ENCODE results near the gene FARP2. TPM values are rescaled to one million over a fixed set of nuclear protein-coding genes. Genes with fewer than 3 reads are reported as not detected.

FARP2 gene
- total and polyA plus RNA-seq, 2 of the 13 experiments (the other 11 are each of a cell fraction or from before 2014, with no cell fraction given) = 28.0 to 45.4 TPM

DNA sequence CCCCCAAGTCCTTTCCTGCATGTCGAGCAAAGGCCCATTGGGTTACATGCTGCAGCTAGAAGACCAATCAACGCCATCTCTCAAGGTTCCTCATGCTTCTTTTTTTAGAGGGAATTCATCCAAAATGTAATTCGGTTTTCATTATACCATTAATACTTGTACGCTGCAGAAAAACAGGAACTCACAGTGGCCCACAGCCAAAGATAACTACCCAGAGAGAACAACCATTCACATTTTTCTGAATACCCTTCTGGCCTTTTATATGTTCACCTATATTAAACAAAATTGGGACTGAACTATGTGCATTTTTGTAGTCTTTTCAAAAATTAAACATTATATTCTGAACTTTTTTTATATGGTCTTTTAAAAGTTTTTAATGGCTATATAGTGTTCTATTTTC lies 25.8 kb downstream of the FARP2 start:
- H3K9ac ChIP-seq (ENCODE audit: insufficient read depth, low read depth, low read length) = no peak overlapping the region
- ChIA-PET CTCF (ENCODE audit: low intra/inter-chr PET ratio, low total read pairs) (no interaction called here), POLR2A (no interaction called here)
- H3K27me3 ChIP-seq (ENCODE audit: control insufficient read depth in 1 of 2, insufficient read depth in 2 of 2, low read length in 2 of 2) = no peaks in the 10 kb centered on the region; a peak in 1 of 5 replicates
- H3K27ac ChIP-seq (ENCODE audit: extremely low read length, insufficient read depth, low read length) = no peak overlapping the region
- peaks cover 9% of the 10 kb centered on the region for H3K4me1 ChIP-seq (ENCODE audit: insufficient read depth, low read length)
- no peak overlapping the region for H3K4me2 ChIP-seq (ENCODE audit: low read depth, low read length)
- intact Hi-C loops (cut with micrococcal nuclease; ENCODE audit: unreplicated experiment) (no loop called here), in situ Hi-C loops (cut with HindIII; ENCODE audit: extremely low pct_ligation_motif_present, low pct_unique_long_range_greater_than_20kb) (no loop called here)
- no peak overlapping the region for H3K4me3 ChIP-seq (replicated peaks in 1 of 3; ENCODE audit: insufficient read depth in 1 of 3, low read depth in 2 of 3, low read length in 3 of 3)
- H2AFZ ChIP-seq (ENCODE audit: low read length) = no peak overlapping the region
- H4K20me1 ChIP-seq (ENCODE audit: insufficient read depth, low read length) = peaks cover 5% of the 10 kb centered on the region; the same call in 1 of the 2 replicates
- peaks cover 25% of the 10 kb centered on the region for H3K79me2 ChIP-seq (ENCODE audit: insufficient read depth, low read length)
- H3K36me3 ChIP-seq (replicated peaks in 1 of 2; ENCODE audit: control insufficient read depth in 1 of 2, insufficient read depth in 2 of 2, low read length in 2 of 2) = peaks cover 14 to 40% of the 10 kb centered on the region in 2 experiments
- no peaks in the 10 kb centered on the region for H3K9me3 ChIP-seq (ENCODE audit: low read length)
- WGBS (ENCODE audit: low lambda C conversion rate) = 96% methylated on average over 4 of the region's 4 CpGs
- DNase-seq (ENCODE audit: low spot score) (no peak), FAIRE-seq (no peak), ATAC-seq (no peak)
- no TSS peak for BruUV-seq (replicated peaks)
- TF ChIP-seq, protein P1, sequence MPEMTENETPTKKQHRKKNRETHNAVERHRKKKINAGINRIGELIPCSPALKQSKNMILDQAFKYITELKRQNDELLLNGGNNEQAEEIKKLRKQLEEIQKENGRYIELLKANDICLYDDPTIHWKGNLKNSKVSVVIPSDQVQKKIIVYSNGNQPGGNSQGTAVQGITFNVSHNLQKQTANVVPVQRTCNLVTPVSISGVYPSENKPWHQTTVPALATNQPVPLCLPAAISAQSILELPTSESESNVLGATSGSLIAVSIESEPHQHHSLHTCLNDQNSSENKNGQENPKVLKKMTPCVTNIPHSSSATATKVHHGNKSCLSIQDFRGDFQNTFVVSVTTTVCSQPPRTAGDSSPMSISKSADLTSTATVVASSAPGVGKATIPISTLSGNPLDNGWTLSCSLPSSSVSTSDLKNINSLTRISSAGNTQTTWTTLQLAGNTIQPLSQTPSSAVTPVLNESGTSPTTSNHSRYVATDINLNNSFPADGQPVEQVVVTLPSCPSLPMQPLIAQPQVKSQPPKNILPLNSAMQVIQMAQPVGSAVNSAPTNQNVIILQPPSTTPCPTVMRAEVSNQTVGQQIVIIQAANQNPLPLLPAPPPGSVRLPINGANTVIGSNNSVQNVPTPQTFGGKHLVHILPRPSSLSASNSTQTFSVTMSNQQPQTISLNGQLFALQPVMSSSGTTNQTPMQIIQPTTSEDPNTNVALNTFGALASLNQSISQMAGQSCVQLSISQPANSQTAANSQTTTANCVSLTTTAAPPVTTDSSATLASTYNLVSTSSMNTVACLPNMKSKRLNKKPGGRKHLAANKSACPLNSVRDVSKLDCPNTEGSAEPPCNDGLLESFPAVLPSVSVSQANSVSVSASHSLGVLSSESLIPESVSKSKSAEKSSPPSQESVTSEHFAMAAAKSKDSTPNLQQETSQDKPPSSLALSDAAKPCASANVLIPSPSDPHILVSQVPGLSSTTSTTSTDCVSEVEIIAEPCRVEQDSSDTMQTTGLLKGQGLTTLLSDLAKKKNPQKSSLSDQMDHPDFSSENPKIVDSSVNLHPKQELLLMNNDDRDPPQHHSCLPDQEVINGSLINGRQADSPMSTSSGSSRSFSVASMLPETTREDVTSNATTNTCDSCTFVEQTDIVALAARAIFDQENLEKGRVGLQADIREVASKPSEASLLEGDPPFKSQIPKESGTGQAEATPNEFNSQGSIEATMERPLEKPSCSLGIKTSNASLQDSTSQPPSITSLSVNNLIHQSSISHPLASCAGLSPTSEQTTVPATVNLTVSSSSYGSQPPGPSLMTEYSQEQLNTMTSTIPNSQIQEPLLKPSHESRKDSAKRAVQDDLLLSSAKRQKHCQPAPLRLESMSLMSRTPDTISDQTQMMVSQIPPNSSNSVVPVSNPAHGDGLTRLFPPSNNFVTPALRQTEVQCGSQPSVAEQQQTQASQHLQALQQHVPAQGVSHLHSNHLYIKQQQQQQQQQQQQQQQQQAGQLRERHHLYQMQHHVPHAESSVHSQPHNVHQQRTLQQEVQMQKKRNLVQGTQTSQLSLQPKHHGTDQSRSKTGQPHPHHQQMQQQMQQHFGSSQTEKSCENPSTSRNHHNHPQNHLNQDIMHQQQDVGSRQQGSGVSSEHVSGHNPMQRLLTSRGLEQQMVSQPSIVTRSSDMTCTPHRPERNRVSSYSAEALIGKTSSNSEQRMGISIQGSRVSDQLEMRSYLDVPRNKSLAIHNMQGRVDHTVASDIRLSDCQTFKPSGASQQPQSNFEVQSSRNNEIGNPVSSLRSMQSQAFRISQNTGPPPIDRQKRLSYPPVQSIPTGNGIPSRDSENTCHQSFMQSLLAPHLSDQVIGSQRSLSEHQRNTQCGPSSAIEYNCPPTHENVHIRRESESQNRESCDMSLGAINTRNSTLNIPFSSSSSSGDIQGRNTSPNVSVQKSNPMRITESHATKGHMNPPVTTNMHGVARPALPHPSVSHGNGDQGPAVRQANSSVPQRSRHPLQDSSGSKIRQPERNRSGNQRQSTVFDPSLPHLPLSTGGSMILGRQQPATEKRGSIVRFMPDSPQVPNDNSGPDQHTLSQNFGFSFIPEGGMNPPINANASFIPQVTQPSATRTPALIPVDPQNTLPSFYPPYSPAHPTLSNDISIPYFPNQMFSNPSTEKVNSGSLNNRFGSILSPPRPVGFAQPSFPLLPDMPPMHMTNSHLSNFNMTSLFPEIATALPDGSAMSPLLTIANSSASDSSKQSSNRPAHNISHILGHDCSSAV (CRISPR knock-in tag; IDR thresholded peaks at IDR 0.05; ENCODE audit: borderline replicate concordance) = no peak
- TF ChIP-seq NFYB (CRISPR knock-in tag; IDR thresholded peaks at IDR 0.05) = no peak
- no peak for TF ChIP-seq MBNL3 (CRISPR knock-in tag; conservative IDR thresholded peaks at IDR 0.05)
- TF ChIP-seq, protein P2, sequence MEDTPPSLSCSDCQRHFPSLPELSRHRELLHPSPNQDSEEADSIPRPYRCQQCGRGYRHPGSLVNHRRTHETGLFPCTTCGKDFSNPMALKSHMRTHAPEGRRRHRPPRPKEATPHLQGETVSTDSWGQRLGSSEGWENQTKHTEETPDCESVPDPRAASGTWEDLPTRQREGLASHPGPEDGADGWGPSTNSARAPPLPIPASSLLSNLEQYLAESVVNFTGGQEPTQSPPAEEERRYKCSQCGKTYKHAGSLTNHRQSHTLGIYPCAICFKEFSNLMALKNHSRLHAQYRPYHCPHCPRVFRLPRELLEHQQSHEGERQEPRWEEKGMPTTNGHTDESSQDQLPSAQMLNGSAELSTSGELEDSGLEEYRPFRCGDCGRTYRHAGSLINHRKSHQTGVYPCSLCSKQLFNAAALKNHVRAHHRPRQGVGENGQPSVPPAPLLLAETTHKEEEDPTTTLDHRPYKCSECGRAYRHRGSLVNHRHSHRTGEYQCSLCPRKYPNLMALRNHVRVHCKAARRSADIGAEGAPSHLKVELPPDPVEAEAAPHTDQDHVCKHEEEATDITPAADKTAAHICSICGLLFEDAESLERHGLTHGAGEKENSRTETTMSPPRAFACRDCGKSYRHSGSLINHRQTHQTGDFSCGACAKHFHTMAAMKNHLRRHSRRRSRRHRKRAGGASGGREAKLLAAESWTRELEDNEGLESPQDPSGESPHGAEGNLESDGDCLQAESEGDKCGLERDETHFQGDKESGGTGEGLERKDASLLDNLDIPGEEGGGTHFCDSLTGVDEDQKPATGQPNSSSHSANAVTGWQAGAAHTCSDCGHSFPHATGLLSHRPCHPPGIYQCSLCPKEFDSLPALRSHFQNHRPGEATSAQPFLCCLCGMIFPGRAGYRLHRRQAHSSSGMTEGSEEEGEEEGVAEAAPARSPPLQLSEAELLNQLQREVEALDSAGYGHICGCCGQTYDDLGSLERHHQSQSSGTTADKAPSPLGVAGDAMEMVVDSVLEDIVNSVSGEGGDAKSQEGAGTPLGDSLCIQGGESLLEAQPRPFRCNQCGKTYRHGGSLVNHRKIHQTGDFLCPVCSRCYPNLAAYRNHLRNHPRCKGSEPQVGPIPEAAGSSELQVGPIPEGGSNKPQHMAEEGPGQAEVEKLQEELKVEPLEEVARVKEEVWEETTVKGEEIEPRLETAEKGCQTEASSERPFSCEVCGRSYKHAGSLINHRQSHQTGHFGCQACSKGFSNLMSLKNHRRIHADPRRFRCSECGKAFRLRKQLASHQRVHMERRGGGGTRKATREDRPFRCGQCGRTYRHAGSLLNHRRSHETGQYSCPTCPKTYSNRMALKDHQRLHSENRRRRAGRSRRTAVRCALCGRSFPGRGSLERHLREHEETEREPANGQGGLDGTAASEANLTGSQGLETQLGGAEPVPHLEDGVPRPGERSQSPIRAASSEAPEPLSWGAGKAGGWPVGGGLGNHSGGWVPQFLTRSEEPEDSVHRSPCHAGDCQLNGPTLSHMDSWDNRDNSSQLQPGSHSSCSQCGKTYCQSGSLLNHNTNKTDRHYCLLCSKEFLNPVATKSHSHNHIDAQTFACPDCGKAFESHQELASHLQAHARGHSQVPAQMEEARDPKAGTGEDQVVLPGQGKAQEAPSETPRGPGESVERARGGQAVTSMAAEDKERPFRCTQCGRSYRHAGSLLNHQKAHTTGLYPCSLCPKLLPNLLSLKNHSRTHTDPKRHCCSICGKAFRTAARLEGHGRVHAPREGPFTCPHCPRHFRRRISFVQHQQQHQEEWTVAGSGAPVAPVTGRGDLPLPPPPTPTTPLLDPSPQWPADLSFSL (CRISPR knock-in tag; IDR thresholded peaks at IDR 0.05) = no peak
- TF ChIP-seq FOXO1 (CRISPR knock-in tag; IDR thresholded peaks at IDR 0.05) = no peak
- no peak for TF ChIP-seq ZNF350 (CRISPR knock-in tag; IDR thresholded peaks at IDR 0.05; ENCODE audit: borderline replicate concordance, low read depth)
- TF ChIP-seq CBX1 (IDR thresholded peaks at IDR 0.05; ENCODE audit: low read depth) = no peak
- no peak for TF ChIP-seq AGO1 (IDR thresholded peaks at IDR 0.05; ENCODE audit: low read depth, low read length, poor library complexity, severe bottlenecking)
- no peak for TF ChIP-seq MATR3 (CRISPR knock-in tag; IDR thresholded peaks at IDR 0.05)
- no peak for TF ChIP-seq SRY (CRISPR knock-in tag; IDR thresholded peaks at IDR 0.05)
- TF ChIP-seq CHD4 (IDR thresholded peaks at IDR 0.05; ENCODE audit: borderline replicate concordance, low read length) = no peak

Data from HepG2 (cell line).